SK-N-SH treated with all-trans-retinoic acid at 6 μM for 48 hours (cell line): ENCODE measurements around the gene ITGA3.

Experiments used
- ATAC-seq: fragments of 200-7000 bp; cut with Tn5 transposase; 3 replicates; pipeline ENCODE4 v1.9.1; 2020; ENCODE audit warnings: mild to moderate bottlenecking, moderate library complexity
- ARNTL ChIP-seq: fragments of 450-650 bp; formaldehyde crosslinking; IDR thresholded peaks from 2 replicates; pipeline ENCODE4 v1.5.0; 2020; ENCODE audit warnings: low read depth, mild to moderate bottlenecking, moderate library complexity, borderline replicate concordance
- BACH2 ChIP-seq: fragments of 250-450 bp; sonication (Bioruptor Pico); IDR thresholded peaks from 2 replicates; pipeline ENCODE4 v1.9.0; 2021; ENCODE audit warnings: mild to moderate bottlenecking, borderline replicate concordance
- CREB5 ChIP-seq: fragments of 250-450 bp; sonication (Bioruptor Pico); IDR thresholded peaks from 2 replicates; pipeline ENCODE4 v1.5.1; 2020; ENCODE audit warnings: low read depth, mild to moderate bottlenecking, moderate library complexity
- CSDC2 ChIP-seq: fragments of 250-450 bp; sonication (Bioruptor Pico); IDR thresholded peaks from 2 replicates; pipeline ENCODE4 v1.5.0; 2020; ENCODE audit warnings: mild to moderate bottlenecking, moderate library complexity
- CSRNP3 ChIP-seq: fragments of 250-450 bp; sonication (Bioruptor Pico); IDR thresholded peaks from 2 replicates; pipeline ENCODE4 v1.5.1; 2021; ENCODE audit warnings: mild to moderate bottlenecking, moderate library complexity
- ESRRG ChIP-seq: fragments of 250-450 bp; sonication (Bioruptor Pico); IDR thresholded peaks from 2 replicates; pipeline ENCODE4 v1.6.1; 2021; ENCODE audit warnings: mild to moderate bottlenecking
- ISL1 ChIP-seq: fragments of 250-450 bp; sonication (Bioruptor Pico); IDR thresholded peaks from 2 replicates; pipeline ENCODE4 v2.1.2; 2022; ENCODE audit warnings: mild to moderate bottlenecking, moderate library complexity
- OSR1 ChIP-seq: fragments of 250-450 bp; sonication (Bioruptor Pico); IDR thresholded peaks from 2 replicates; pipeline ENCODE4 v1.8.0; 2022; ENCODE audit warnings: moderate library complexity, mild to moderate bottlenecking, inconsistent platforms
- PATZ1 ChIP-seq: fragments of 250-450 bp; sonication (Bioruptor Pico); IDR thresholded peaks from 2 replicates; pipeline ENCODE4 v1.8.0; 2020; ENCODE audit warnings: mild to moderate bottlenecking, moderate library complexity, borderline replicate concordance
- POU6F1 ChIP-seq: fragments of 250-450 bp; sonication (Bioruptor Pico); IDR thresholded peaks from 2 replicates; pipeline ENCODE4 v1.8.0; 2021; ENCODE audit warnings: low read depth, mild to moderate bottlenecking, moderate library complexity, borderline replicate concordance
- PPARA ChIP-seq: fragments of 250-450 bp; sonication (Bioruptor Pico); IDR thresholded peaks from 2 replicates; pipeline ENCODE4 v1.5.0; 2020; ENCODE audit warnings: mild to moderate bottlenecking, borderline replicate concordance
- RARB ChIP-seq: fragments of 250-450 bp; sonication (Bioruptor Pico); IDR thresholded peaks from 2 replicates; pipeline ENCODE4 v1.8.0; 2021; ENCODE audit warnings: mild to moderate bottlenecking, moderate library complexity
- SNAI2 ChIP-seq: fragments of 250-450 bp; sonication (Bioruptor Pico); IDR thresholded peaks from 2 replicates; pipeline ENCODE4 v1.5.0; 2020; ENCODE audit warnings: mild to moderate bottlenecking, moderate library complexity
- TCF4 ChIP-seq: fragments of 250-450 bp; sonication (Bioruptor Pico); IDR thresholded peaks from 2 replicates; pipeline ENCODE4 v1.8.0; 2021; ENCODE audit warnings: mild to moderate bottlenecking, moderate library complexity, borderline replicate concordance
- TSHZ2 ChIP-seq: fragments of 250-450 bp; sonication (Bioruptor Pico); IDR thresholded peaks from 2 replicates; pipeline ENCODE4 v1.5.0; 2020; ENCODE audit warnings: mild to moderate bottlenecking, moderate library complexity
- ZC3H10 ChIP-seq: fragments of 250-450 bp; sonication (Bioruptor Pico); IDR thresholded peaks from 2 replicates; pipeline ENCODE4 v1.5.1; 2021; ENCODE audit warnings: mild to moderate bottlenecking, moderate library complexity
- ZFP30 ChIP-seq: fragments of 450-650 bp; formaldehyde crosslinking; IDR thresholded peaks from 2 replicates; pipeline ENCODE4 v1.5.0; 2022; ENCODE audit warnings: mild to moderate bottlenecking, moderate library complexity
- ZNF8 ChIP-seq: fragments of 450-650 bp; formaldehyde crosslinking; IDR thresholded peaks from 2 replicates; pipeline ENCODE4 v1.5.0; 2020; ENCODE audit warnings: mild to moderate bottlenecking, moderate library complexity

The ITGA3 gene

GRCh38 chr17:50127697-50128361 is 71.9 kb downstream of the ITGA3 start:
- ATAC-seq = no peak
- no peak for TF ChIP-seq PPARA (CRISPR knock-in tag)
- TF ChIP-seq ZC3H10 (CRISPR knock-in tag) = no peak
- no peak for TF ChIP-seq SNAI2 (CRISPR knock-in tag)
- no peak for TF ChIP-seq OSR1 (CRISPR knock-in tag)
- no peak for TF ChIP-seq POU6F1 (CRISPR knock-in tag)
- TF ChIP-seq ARNTL (CRISPR knock-in tag) = no peak
- no peak for TF ChIP-seq PATZ1 (CRISPR knock-in tag)
- TF ChIP-seq BACH2 = no peak
- TF ChIP-seq ZFP30 (CRISPR knock-in tag) = no peak
- TF ChIP-seq CSDC2 (CRISPR knock-in tag) = no peak
- no peak for TF ChIP-seq RARB (CRISPR knock-in tag)
- TF ChIP-seq TSHZ2 = no peak
- no peak for TF ChIP-seq CSRNP3
- no peak for TF ChIP-seq ESRRG (CRISPR knock-in tag)
- no peak for TF ChIP-seq CREB5 (CRISPR knock-in tag)

GRCh38 chr17:50128441-50129352 is 72.8 kb downstream of the ITGA3 start:
- no peak for TF ChIP-seq CREB5 (CRISPR knock-in tag)
- no peak for TF ChIP-seq PATZ1 (CRISPR knock-in tag)
- no peak for TF ChIP-seq CSRNP3
- TF ChIP-seq ISL1 (CRISPR knock-in tag) = no peak
- TF ChIP-seq TCF4 (CRISPR knock-in tag) = no peak
- no peak for TF ChIP-seq ZNF8 (CRISPR knock-in tag)
- no peak for TF ChIP-seq OSR1 (CRISPR knock-in tag)
- 0 out of 3 replicates have a peak, but pooled peaks have one; percentile 1 for ATAC-seq
